Epithelial cell of esophagus (primary cell): Measurements from ENCODE around the gene WBP4.
"Not testable (repeated sequence)": the region's sequence is repeated elsewhere in the genome, so short reads cannot be mapped to it uniquely, and the experiment has no call there.

Source experiments
- DNase-seq: peaks from one replicate; pipeline ENCODE4 v3.0.0; 2010; ENCODE audit warnings: low read depth
- H3K4me3 ChIP-seq: 2 replicates; pipeline ENCODE4 v1.5.1; 2011; ENCODE audit warnings: mild to moderate bottlenecking, low read length, control low read depth
- CTCF ChIP-seq: IDR thresholded peaks from 2 replicates; pipeline ENCODE4 v1.5.1; 2011; ENCODE audit warnings: low read depth, mild to moderate bottlenecking, low read length, control low read depth, inconsistent platforms; ENCODE audit not compliant: insufficient read depth; ENCODE audit errors: missing control alignments

Gene WBP4

GRCh38 chr13:41077475-41077874 lies 16.2 kb downstream of the WBP4 start:
- DNase-seq, result no peak
- no peak overlapping the region for H3K4me3 ChIP-seq
- TF ChIP-seq CTCF, result no peak

GRCh38 chr13:41079725-41080124 lies 18.4 kb downstream of the WBP4 start:
- no peak overlapping the region for H3K4me3 ChIP-seq
- DNase-seq, result no peak
- no peak for TF ChIP-seq CTCF

- no peak for DNase-seq
- no peak overlapping the region for H3K4me3 ChIP-seq
- TF ChIP-seq CTCF, result no peak
These were observed 24.8 kb downstream of the WBP4 start for GRCh38 chr13:41085961-41086585.

- DNase-seq, H3K4me3 ChIP-seq: not testable (repeated sequence)
These were observed 34.4 kb downstream of the WBP4 start for GRCh38 chr13:41095681-41096080.

- no peak overlapping the region for H3K4me3 ChIP-seq
- TF ChIP-seq CTCF, result no peak
- no peak for DNase-seq
These were observed 37.5 kb downstream of the WBP4 start for GRCh38 chr13:41098761-41099160.

- no peak for DNase-seq
- no peak for TF ChIP-seq CTCF
- no peak overlapping the region for H3K4me3 ChIP-seq
These were observed 38.7 kb downstream of the WBP4 start for GRCh38 chr13:41099986-41100385.

GRCh38 chr13:41107104-41107571 lies 45.8 kb downstream of the WBP4 start:
- TF ChIP-seq CTCF, result no peak
- no peak for DNase-seq
- H3K4me3 ChIP-seq, result no peak overlapping the region
